Measurements from ENCODE around the gene MAN1B1. TPM values are rescaled to one million over a fixed set of nuclear protein-coding genes. Genes with fewer than 3 reads are reported as not detected.

Gene MAN1B1
- total and polyA plus RNA-seq, 2 of the 8 experiments (the other 6 are each of a cell fraction or from before 2014, with no cell fraction given) = 33.7 to 36.3 TPM

DNA sequence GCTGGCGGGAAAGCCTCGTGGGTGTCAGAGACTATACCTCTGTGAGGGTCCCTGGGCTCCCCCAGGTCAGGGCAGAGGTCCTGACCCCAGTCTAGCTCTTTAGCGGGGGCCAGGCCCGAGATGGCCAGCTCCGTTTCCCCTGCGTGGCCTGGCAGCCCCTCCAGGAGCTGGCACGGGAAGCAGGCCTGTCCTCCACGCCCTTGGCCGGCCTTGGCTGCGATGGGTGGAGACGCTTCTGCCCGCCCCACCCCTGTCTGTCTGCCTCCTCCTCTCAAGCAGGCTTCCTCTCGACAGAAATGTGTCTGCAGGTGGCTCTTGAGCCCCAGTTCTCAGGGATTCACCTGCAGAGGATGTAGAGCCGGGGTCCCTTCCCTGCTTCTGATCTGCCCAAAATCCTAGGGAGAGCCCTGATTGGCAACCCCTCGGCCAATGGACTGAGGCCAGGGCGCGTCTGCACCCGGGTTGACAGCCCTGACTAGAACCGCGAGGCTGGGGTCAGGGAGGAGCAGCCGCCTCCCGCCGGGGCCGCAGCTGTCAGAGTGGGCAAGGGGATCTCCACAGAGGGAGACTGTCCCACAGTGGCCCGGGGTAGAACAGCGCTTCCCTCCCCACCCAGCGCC is 49.6 kb downstream of the MAN1B1 start (continued):
- TF ChIP-seq, protein P1, sequence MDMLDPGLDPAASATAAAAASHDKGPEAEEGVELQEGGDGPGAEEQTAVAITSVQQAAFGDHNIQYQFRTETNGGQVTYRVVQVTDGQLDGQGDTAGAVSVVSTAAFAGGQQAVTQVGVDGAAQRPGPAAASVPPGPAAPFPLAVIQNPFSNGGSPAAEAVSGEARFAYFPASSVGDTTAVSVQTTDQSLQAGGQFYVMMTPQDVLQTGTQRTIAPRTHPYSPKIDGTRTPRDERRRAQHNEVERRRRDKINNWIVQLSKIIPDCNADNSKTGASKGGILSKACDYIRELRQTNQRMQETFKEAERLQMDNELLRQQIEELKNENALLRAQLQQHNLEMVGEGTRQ (IDR thresholded peaks at IDR 0.05; ENCODE audit: low read length) = no peak
- TF ChIP-seq BACH1 (IDR thresholded peaks at IDR 0.05; ENCODE audit: low read length) (no peak), RXRA (IDR thresholded peaks at IDR 0.05; ENCODE audit: insufficient read depth, low read depth, low read length) (no peak), CTBP2 (IDR thresholded peaks at IDR 0.05; ENCODE audit: borderline replicate concordance, insufficient read depth, insufficient read length, low read length) (no peak), ZNF274 (IDR thresholded peaks at IDR 0.05; ENCODE audit: borderline replicate concordance, extremely low read depth, low read length) (no peak), EP300 (IDR thresholded peaks at IDR 0.05; ENCODE audit: borderline replicate concordance in 1 of 2, low read depth in 2 of 2, low read length in 2 of 2) (no peak)
